ENCODE measurements around the gene SELENOM.
A peak's percentile ranks its signal among the peaks of the same experiment; 100 is the strongest.

The SELENOM gene

DNA sequence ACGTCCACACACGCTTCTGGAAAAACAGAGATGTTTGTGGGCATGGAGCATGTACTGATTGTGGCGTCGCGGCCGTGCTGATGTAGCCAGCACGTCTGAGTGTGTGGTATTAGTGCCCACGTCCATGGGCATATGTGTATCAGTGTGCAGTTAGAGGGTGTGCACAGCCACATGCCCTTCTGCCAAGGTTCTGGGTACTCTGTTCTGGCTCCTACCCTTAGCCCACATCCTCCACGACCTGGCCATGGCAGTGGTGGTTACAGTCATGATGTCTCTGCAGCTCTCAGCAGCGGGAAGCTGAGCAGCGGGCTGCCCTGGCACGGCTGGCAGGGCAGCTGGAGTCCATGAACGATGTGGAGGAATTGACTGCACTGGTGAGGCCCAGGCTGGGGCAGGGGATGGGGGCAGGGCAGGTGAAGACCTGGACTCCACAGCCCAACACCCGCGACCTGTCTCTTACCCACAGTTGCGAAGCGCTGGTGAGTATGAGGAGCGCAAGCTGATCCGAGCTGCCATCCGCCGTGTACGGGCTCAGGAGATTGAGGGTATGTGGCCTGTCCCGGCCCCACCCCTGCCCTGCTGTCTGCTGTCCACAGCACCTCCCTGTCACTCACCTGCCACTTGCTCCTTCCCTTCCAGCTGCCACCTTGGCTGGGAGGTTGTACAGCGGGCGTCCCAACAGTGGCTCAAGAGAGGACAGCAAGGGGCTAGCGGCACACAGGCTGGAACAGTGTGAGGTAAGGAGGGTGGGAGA lies 19.0 kb downstream of the SELENOM start:
- no peak for DNase-seq
- TF ChIP-seq GATA1 (IDR thresholded peaks at IDR 0.05; ENCODE audit: low read depth, low read length) (no peak), POLR2A (IDR thresholded peaks at IDR 0.05; ENCODE audit: low read length) (no peak)

DNA sequence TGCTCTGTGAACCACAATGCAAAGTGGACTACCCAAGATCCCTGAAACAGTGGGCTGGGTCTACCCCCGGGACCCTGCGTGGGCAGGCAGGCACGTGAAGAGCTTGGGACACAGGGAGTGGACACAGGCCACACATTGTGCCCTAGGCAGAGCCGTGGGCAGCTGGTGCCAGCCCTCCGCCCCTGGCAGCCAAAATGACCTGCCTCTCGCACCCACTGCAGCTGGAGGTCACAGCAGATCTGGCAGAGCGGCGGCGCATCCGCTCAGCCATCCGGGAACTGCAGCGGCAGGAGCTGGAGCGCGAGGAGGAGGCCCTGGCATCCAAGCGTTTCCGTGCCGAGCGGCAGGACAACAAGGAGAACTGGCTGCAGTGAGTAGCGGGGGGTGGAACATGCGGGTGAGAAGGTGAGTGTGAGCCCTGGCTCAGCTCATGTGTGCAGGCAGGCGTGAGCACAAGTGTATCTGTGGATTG lies 19.6 kb downstream of the SELENOM start:
- no peak for TF ChIP-seq GATA1 (IDR thresholded peaks at IDR 0.05; ENCODE audit: low read depth, low read length)
- TF ChIP-seq POLR2A (IDR thresholded peaks at IDR 0.05; ENCODE audit: low read length) = no peak

DNA sequence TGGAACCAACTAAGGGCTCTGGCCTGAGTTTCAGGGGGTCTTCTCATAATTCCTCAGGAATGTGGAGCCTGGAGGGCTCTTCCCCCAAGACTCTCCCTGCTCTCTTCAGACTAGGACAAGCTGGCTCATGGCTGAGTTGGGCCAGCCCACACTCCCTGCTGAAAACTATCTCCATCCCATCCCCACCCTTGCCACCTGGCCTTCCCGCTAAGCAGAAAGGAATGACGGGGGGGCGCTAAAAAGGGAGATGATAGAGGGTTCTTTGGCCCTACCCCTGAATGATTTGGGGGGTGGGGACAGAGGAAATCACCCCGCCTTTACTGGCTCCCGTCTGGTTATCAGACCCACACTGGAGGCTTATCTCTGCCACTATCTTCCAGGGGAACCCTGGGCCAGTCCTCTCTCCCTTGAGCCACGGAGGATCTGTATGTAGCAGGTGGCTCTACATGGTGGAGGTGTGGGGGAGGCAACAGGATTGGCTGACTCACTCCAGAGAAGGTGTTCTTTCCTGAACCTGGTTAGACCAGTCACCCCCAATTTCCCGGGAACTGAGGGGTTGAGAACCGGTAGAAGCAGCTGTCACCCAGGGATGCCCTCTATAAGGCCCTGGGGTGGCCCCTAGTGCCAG lies 20.6 kb downstream of the SELENOM start:
- DNase-seq = peak; percentile 43 to 67
- TF ChIP-seq GATA1 (IDR thresholded peaks at IDR 0.05; ENCODE audit: low read depth, low read length) = no peak
- TF ChIP-seq POLR2A (IDR thresholded peaks at IDR 0.05; ENCODE audit: low read length) = no peak

More for the DNA sequence above, 19.6 kb downstream of the SELENOM start:
- DNase-seq = no peak

DNA sequence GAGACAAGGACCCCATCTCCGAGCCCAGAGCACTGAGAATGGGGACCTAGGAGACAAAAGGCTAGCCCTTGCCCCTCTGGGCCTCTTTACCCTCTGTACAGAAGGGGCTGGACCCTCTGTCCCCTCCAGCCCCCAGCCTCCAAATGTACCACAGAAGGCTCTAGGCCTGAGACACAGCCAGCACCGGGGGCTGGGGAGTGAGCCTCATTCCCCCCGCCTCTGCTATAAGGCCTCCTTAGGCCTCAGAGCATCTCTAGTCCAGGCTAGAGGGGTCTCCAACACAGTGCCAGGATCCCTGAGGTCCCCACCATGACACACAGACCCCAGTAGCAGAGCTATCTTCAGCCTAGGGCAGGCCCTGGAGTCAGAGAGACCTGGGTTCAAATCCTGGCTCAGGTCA lies 21.4 kb downstream of the SELENOM start:
- no peak for TF ChIP-seq GATA1 (IDR thresholded peaks at IDR 0.05; ENCODE audit: low read depth, low read length)
- TF ChIP-seq POLR2A (IDR thresholded peaks at IDR 0.05; ENCODE audit: low read length) = no peak
- no peak for DNase-seq

DNA sequence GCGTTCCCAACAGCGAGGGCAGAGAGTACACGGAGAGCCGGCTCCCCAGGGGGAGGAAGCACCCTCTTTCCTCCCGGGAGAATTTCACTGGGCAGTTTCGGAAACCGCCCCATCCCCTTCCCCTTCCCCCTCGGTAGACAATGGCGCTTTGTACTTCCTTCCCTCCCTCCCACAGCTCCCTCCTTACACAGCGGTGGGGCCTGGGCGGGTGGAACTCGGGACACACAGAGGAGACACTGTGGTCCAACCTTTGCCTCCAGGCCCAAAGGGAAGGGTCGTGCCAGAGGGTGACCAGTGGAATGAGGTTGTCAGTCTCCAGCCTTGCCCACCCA lies 21.9 kb downstream of the SELENOM start:
- no peak for DNase-seq
- TF ChIP-seq GATA1 (IDR thresholded peaks at IDR 0.05; ENCODE audit: low read depth, low read length) = no peak

DNA sequence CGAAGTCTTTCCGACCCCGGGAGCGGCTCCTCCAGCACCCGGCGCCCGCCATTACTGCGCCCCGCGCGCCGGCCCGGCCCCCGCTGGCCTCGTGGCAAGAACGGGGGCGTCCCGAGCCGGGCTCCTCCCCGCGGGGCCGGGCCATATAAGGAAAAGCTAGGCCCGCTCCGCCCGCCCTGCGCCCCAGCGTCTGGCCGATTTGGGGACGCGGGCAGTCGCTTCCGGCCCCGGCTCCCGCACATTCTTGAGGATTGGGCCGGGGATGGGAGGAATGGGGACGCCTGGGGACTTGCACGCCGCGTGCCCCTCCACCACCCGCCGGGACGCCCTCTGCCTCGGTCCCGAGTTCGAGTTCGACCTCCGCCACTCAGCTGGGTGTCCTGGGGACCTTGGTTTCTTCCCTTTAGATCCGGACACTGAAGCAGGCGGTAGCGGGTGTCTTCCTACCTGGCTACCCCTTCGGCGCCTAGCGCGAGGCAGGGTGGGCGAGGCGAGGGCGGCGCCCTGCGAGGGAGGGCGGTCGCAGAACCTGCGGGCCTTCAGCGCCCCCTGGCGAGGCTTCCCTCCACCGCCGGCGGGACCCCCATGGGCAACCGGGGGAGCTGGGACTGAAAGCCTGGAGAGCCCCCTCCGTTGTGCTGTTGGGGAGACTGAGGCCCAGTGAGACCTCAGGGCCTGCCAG lies 22.4 kb downstream of the SELENOM start:
- TF ChIP-seq POLR2A (IDR thresholded peaks at IDR 0.05; ENCODE audit: low read length) = peak; percentile 75
- TF ChIP-seq GATA1 (IDR thresholded peaks at IDR 0.05; ENCODE audit: low read depth, low read length) = no peak
- DNase-seq = peak; percentile 88 to 91

DNA sequence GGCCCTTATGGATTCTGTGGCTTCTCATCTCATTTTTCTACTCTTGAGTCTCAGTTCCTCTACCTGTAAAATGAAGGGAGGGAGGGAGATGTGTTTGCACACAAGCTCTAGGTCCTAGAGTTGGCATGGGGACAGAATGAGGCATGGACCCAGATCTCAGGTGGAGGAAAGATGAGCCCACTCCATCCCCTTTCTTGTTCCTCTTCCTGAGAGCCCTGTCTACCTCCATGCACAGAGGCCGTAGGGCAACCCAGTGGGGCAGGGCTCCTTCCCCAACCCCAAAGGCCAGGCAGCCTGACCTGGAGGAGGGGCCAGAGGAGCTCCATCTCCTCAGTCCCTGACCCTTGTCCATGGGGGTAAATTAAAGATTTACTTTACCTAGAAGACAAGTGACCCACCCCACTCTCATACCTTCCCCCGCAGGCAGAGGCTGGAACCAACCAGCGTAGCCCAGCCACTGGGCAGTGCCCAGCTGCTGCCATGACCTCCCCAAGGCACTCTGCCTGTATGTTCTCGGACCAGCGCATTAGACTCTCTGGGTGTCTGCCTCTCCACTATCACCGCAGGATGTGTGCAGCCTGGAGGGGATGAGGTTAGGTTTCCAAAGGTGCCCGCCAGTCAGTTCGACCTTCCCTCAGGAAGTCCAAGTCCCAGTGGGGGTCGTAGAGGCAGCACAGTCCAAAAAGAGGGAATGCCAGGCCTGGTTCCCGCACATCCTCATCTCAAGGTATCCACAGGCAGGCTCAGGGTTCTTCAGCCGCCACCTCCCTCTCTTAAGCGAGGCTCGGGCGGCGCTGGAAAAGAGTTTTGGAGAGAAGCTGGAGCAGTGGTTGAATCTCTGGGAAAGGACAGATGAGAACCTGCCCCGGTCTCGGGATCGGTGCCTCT lies 23.2 kb downstream of the SELENOM start:
- TF ChIP-seq POLR2A (IDR thresholded peaks at IDR 0.05; ENCODE audit: low read length) = no peak
- no peak for TF ChIP-seq GATA1 (IDR thresholded peaks at IDR 0.05; ENCODE audit: low read depth, low read length)
- DNase-seq = peak; percentile 45 to 52

DNA sequence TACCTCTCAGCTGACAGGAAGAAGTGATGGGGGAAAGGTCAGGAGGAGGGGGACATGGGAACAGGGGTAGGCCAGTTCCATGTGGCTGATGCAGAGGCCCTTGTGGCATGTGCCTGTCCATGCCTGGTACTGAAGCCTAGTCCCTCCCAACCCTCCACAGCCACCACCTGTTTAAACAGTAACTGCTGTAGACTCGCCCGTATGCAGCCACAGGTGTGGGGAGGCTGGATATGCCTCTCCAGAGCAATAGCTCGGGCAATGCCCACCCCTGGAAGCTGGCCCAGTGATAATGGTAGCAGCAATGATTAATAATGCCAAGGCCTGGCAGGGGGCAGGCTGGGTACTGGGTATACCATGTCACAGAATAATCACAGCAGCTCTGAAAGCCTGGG lies 24.0 kb downstream of the SELENOM start:
- DNase-seq = no peak
- TF ChIP-seq GATA1 (IDR thresholded peaks at IDR 0.05; ENCODE audit: low read depth, low read length) (no peak), POLR2A (IDR thresholded peaks at IDR 0.05; ENCODE audit: low read length) (no peak)

DNA sequence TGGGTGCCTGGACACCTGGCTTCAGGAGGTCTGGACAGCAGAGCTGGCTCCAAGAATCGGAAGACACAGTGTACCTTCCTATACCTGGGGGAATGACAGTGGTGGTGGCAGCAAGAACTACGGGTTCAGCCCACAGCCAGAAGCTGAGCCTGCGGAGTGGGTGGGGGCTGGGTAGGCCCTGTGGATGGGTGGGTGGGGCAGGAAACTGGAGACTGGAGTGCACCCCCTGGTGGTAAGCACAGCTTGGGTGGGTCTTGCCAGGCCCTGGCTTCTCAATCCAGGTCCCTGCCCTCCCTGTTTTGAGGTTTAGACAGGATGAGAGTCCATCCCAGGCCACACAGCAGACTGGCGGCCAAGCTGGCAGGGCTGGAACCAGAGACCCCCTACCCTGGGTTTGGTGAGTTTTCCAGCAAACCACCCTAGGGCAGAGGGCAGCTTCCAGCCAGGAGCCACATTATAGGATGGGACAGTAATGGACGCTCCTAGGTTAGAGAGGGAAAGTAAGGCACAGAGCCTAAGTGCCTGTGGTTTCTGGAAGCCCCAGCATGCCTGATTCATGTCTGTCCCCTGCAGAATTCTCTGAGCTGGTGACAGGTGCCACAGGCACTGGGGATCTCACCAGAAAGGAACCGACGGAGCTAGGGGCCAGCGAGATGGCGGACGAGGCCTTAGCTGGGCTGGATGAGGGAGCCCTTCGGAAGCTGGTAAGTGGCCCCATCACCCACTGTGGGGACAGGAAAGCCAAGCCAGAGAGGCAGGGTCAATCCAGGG lies 24.6 kb downstream of the SELENOM start:
- TF ChIP-seq POLR2A (IDR thresholded peaks at IDR 0.05; ENCODE audit: low read length) = no peak
- no peak for TF ChIP-seq GATA1 (IDR thresholded peaks at IDR 0.05; ENCODE audit: low read depth, low read length)
- peak; percentile 81 to 85 for DNase-seq

DNA sequence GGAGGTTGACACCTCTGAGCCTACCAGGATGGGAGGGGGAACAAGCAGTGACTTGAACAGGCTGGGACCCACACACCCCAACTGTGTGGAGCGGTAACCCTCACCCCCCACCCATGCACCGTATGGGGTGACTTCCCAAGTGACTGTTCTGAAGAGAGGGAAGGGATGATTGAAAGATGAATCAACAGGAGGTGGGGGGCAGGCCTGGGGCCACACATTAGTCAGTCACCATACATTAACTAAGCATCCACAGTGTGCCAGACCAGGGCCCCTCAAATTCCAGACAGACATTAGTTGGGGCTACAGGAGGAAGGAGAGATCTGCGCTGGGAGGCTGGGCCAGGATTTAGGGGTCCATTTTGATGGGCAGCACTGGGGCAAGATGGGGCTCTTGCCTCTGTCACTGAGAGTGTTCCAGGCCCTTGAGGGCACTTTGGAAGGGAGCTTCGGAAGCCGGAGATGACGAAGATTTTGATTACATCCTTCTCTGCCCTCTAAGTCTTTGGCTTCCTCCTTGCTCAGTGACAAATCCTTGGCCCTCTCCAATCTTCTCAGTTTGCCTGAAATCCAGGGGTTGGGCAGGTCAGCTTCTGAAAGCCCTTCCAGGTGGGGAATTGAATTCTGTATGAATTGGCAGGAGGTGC lies 25.3 kb downstream of the SELENOM start:
- DNase-seq = peak in 1 of 2 experiments; percentile 32
- no peak for TF ChIP-seq POLR2A (IDR thresholded peaks at IDR 0.05; ENCODE audit: low read length)
- no peak for TF ChIP-seq GATA1 (IDR thresholded peaks at IDR 0.05; ENCODE audit: low read depth, low read length)

DNA sequence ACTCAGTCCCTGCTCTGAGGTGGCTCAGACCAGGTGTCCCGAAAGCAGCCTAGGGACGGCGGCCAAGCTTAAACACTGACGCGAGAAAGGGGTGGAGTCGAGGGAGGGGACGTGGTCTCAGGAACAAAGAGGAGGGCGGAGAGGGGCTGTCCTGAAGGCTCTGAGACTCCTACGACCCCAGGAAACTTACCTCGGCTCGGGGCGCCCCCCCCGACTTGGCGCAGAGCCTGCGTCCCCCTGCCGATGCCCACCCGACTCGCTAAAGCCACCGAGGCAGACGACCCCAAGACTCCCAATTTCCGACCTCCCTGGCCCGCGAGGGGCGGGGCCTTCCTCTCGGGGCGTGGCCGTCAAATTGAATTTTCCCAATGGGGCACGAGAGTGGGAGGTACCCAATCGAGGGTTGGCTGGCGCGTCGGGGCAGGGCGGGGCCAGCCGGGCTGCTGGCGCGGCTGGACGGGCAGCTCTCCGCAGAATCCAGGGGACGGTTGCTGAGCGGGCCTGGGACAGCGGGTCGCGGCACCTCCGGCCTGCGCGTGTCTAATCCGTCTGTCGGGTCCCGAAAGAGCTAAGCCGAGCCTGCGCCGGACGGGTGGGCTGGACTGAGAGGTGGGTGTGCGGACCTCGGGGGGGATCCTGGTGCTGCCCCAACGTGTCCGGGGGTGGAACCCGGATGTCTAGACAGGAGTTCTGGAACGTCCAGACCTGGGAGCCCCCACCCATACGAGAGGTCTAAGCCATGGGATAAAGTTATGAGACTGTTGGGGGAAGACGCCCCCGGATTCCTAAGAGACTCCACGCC lies 26.3 kb downstream of the SELENOM start, which contains the start of gene SMTN:
Gene SMTN, plus strand, starts transcription at position 471 of the 802 bp plus-strand sequence. CDS start 1,941 bp downstream, outside the sequence.
- peak; percentile 91 to 94 for DNase-seq
- TF ChIP-seq GATA1 (IDR thresholded peaks at IDR 0.05; ENCODE audit: low read depth, low read length) (no peak), POLR2A (IDR thresholded peaks at IDR 0.05; ENCODE audit: low read length) (peak; percentile 82)

Data from erythroblast (primary cell).